Measurements from ENCODE around the gene HACL1. TPM values are rescaled to one million over a fixed set of nuclear protein-coding genes. Genes with fewer than 3 reads are reported as not detected.

HACL1 gene
- total RNA-seq, 1 donor from 2014 or later, result 14.0 TPM

- DNase-seq (ENCODE audit: low read depth, low spot score), result no peak
- Mint-ChIP-seq H3K9me3 (no peaks in the 10 kb centered on the region), H3K27ac (ENCODE audit: unreplicated experiment) (peak overlapping the region; percentile 67), H3K27me3 (ENCODE audit: low read depth) (no peaks in the 10 kb centered on the region), H3K4me3 (no peak overlapping the region), H3K4me1 (no peaks in the 10 kb centered on the region), H3K36me3 (ENCODE audit: low read depth) (no peaks in the 10 kb centered on the region)
- TF ChIP-seq, protein P1, sequence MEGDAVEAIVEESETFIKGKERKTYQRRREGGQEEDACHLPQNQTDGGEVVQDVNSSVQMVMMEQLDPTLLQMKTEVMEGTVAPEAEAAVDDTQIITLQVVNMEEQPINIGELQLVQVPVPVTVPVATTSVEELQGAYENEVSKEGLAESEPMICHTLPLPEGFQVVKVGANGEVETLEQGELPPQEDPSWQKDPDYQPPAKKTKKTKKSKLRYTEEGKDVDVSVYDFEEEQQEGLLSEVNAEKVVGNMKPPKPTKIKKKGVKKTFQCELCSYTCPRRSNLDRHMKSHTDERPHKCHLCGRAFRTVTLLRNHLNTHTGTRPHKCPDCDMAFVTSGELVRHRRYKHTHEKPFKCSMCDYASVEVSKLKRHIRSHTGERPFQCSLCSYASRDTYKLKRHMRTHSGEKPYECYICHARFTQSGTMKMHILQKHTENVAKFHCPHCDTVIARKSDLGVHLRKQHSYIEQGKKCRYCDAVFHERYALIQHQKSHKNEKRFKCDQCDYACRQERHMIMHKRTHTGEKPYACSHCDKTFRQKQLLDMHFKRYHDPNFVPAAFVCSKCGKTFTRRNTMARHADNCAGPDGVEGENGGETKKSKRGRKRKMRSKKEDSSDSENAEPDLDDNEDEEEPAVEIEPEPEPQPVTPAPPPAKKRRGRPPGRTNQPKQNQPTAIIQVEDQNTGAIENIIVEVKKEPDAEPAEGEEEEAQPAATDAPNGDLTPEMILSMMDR (conservative IDR thresholded peaks at IDR 0.05), result no peak
Observed at GRCh38 chr3:15514663-15515340, 86.6 kb downstream of the HACL1 start.

- Mint-ChIP-seq H3K4me1 (no peaks in the 10 kb centered on the region), H3K36me3 (ENCODE audit: low read depth) (no peaks in the 10 kb centered on the region), H3K4me3 (no peak overlapping the region), H3K27me3 (ENCODE audit: low read depth) (no peaks in the 10 kb centered on the region), H3K9me3 (no peaks in the 10 kb centered on the region), H3K27ac (ENCODE audit: unreplicated experiment) (no peak overlapping the region)
- TF ChIP-seq, protein P1 (conservative IDR thresholded peaks at IDR 0.05), result no peak
- no peak for DNase-seq (ENCODE audit: low read depth, low spot score)
Observed at GRCh38 chr3:15513810-15514662, 87.3 kb downstream of the HACL1 start.

DNA sequence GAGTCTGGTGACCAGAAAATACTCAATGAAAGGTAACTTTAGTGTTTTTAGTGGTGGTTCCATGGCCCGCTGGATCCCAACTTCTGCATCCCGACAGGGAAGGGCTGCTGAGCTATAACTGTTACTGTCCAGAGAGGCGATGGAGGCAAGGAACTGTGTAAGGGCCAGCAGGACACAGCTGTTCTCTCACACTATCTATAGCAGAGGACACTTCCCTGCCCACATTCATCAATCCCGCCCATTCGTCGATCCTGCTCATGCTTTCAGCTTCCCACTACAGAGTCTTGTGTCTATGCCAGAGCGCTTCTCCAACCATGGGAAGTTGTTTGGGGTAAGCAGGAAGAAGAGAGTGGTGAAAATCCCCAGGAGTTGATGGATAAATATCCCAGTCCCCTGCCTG lies 88.3 kb downstream of the HACL1 start:
- no peaks in the 10 kb centered on the region for H3K9me3 Mint-ChIP-seq
- H3K4me3 Mint-ChIP-seq, result no peak overlapping the region
- TF ChIP-seq, protein P1 (conservative IDR thresholded peaks at IDR 0.05), result no peak

GRCh38 chr3:15512166-15512565 lies 89.2 kb downstream of the HACL1 start:
- no peaks in the 10 kb centered on the region for H3K27me3 Mint-ChIP-seq (ENCODE audit: low read depth)
- no peaks in the 10 kb centered on the region for H3K9me3 Mint-ChIP-seq
- no peaks in the 10 kb centered on the region for H3K36me3 Mint-ChIP-seq (ENCODE audit: low read depth)
- DNase-seq (ENCODE audit: low read depth, low spot score), result no peak
- no peaks in the 10 kb centered on the region for H3K4me1 Mint-ChIP-seq
- H3K27ac Mint-ChIP-seq (ENCODE audit: unreplicated experiment), result no peak overlapping the region
- TF ChIP-seq, protein P1 (conservative IDR thresholded peaks at IDR 0.05), result no peak
- no peak overlapping the region for H3K4me3 Mint-ChIP-seq

More for the DNA sequence above, 88.3 kb downstream of the HACL1 start:
- no peaks in the 10 kb centered on the region for H3K36me3 Mint-ChIP-seq (ENCODE audit: low read depth)
- no peak for DNase-seq (ENCODE audit: low read depth, low spot score)
- no peak overlapping the region for H3K27ac Mint-ChIP-seq (ENCODE audit: unreplicated experiment)
- no peaks in the 10 kb centered on the region for H3K27me3 Mint-ChIP-seq (ENCODE audit: low read depth)
- no peaks in the 10 kb centered on the region for H3K4me1 Mint-ChIP-seq

DNA sequence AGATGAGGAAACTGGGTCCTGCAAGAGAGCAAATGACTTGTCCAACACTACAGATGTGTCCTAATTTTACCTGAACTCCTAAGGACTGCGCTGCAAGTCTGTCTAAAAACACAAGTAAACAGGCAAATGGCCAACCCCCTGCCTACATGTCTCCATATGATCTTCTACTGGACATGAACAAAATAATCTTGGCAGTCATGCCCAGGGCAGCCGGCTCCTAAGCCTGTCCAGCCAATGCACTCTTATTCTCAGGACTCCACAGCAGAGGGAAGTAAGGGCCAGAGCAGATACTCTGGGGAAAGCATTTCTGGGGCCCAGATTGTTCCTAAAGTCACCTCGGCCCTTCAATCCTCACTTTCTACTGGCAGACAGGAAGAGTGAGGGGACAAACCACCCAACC lies 90.2 kb downstream of the HACL1 start:
- no peaks in the 10 kb centered on the region for H3K9me3 Mint-ChIP-seq
- no peaks in the 10 kb centered on the region for H3K4me1 Mint-ChIP-seq
- TF ChIP-seq, protein P1 (conservative IDR thresholded peaks at IDR 0.05), result no peak
- no peak overlapping the region for H3K4me3 Mint-ChIP-seq
- no peaks in the 10 kb centered on the region for H3K36me3 Mint-ChIP-seq (ENCODE audit: low read depth)
- DNase-seq (ENCODE audit: low read depth, low spot score), result no peak
- H3K27me3 Mint-ChIP-seq (ENCODE audit: low read depth), result no peaks in the 10 kb centered on the region
- no peak overlapping the region for H3K27ac Mint-ChIP-seq (ENCODE audit: unreplicated experiment)

Other genes starting within 250 kb of the HACL1 start
- 27.3 and 28.2 TPM in 2 replicates for gene METTL6, start 174.0 kb downstream of the HACL1 start, total RNA-seq
- 24.9 and 26.3 TPM in 2 replicates for gene EAF1, start 174.0 kb downstream of the HACL1 start, total RNA-seq
- 2.8 and 3.2 TPM in 2 replicates for gene COLQ, start 79.9 kb downstream of the HACL1 start, total RNA-seq
- 5.8 and 8.1 TPM in 2 replicates for gene BTD, start 176 bp upstream of the HACL1 start, total RNA-seq
- 34.6 and 36.8 TPM in 2 replicates for gene ANKRD28, start 196.4 kb upstream of the HACL1 start, total RNA-seq